HG02938 (cell line): ENCODE results near the gene ZNF664.

Experiments
- ATAC-seq: cut with Tn5 transposase; IDR thresholded peaks from one replicate; pipeline ENCODE4 v1.9.1; 2021; ENCODE audit warnings: mild to moderate bottlenecking, moderate library complexity; ENCODE audit not compliant: unreplicated experiment

The ZNF664 gene

DNA sequence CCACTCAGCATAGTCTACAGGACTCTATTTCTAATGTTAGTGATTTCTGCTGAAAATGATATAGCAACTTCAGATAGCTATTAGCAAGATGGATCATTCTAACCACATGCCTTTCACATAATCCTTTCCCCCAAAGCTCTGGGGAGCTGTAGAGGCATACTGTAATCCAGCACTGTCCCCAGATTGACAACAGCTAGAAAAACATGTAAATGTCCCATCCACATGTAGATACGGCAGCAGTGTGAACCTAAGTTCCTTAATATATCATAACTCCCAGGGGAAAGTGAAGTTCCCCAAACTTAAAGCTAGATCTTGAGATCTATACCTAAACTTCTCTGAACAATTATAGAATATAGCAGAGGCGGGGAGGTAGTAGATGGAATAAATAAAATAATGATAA, 14.0 kb downstream of the ZNF664 start:
- no peak for ATAC-seq

DNA sequence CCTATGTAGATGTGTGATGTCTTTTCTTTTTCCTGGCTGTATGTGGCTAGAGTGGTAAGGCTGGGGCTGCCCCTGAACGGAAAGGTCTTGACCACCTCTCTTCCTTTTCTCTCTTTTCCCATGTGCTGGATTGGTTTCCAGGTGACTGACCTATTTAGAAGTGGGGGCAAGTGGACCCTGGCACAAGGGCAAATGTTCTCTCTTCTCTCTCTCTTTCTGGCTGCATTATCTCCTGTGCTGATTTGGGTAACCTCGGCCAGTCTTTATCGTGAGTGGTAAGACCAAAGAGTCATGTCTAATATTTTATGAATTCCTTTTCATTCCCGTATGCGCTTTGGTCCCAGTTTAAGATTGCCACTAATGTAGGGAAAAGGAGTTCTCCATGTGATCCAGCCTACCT, 16.2 kb downstream of the ZNF664 start:
- no peak for ATAC-seq

DNA sequence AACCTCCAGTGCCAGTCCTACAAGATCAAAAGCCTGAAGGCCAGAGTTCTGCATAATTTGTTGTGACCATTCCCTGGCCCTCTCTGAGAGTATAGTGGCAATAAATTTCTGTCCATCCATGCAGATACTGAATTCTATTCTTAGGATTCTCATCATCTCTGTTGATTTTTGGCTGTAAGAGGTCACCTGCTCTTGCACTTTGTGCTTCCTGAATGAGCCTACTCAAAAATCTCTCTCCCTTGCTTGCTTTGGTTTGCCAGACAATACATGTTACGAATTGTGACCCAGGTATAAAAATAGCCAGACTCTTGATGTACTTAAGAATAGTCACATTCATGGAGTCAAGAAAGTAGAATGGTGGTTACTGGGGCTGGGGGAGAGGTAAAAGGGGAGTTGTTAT, 16.7 kb downstream of the ZNF664 start:
- ATAC-seq: no peak

DNA sequence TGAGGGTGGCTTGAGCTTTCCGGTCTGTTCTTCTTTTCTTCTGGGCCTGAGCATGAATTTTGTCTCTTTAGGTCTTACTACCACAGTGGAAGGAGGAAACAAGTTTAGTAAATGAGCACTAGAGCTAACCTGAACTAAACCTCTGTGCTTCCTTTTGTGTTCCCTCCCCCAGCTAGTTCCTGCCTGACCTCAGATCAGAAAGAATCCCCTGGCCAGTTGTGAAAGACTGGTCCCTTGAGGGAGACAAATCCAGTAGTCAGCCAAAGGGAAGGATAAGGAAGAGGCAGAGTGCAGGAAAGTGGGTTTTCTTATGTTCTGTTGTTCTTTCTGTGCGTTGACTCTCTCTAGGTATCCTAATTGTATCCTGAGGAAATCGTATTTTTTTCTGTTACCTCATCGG, 17.5 kb downstream of the ZNF664 start:
- no peak for ATAC-seq

DNA sequence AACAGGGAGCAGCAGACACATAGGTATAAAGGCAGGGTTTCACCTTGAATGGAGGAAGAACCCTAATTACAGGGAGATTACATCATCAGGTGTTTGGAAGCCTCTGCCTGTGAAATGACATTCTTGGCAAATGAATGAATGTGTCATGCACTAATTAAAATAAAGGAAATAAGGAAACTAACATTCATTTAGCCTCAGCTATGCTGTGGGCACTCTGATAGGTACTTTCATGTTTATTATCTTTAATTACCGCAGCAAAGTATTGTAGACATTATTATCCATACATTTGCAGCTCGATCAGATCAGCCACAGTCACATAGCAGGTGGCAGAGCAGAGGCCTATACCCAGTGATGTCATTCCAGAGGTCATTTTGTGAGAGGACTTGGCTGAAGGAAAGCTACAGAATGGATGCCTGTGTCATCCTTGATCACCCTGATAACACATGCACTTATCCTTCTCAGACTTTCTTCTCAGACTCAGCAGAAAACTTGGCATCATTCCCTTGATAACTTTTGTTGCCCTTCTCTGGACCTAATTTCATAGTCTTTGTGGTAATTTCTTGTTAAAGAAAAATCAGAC, 18.4 kb downstream of the ZNF664 start:
- no peak for ATAC-seq

DNA sequence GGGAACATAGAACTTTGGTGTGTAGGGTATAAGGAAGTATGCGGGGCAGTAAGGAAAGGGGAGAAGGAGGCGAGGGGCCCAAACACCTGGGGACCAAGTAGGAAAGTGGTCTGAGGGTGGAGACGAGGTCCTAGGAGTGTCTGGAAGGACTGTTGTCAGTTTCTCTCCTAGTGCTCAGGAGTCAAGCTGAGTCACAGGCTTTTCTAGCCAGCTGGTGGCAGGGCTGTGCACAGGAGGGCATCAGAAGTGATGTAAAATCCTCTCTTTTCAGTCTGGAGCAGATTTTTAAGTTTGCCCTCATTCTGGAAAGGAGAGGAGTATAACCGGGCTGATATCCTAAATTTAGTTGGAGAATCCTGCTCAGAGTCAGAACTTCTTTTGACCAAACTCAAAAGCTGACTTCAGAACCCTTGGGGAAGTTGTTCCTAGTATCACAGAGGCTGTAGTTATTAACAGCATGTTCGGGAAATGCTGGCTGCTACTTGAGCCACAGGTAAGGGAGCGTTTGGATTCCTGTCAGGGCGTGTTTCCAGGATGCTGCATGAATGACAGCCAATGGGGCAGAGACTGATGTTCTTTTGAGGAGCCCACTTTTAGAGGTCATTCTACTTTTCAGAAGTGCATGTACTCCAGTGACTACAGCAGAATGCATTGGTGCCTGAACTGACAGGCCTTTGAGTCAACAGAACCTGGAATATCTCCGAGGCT, 19.3 kb downstream of the ZNF664 start:
- ATAC-seq: no peak

DNA sequence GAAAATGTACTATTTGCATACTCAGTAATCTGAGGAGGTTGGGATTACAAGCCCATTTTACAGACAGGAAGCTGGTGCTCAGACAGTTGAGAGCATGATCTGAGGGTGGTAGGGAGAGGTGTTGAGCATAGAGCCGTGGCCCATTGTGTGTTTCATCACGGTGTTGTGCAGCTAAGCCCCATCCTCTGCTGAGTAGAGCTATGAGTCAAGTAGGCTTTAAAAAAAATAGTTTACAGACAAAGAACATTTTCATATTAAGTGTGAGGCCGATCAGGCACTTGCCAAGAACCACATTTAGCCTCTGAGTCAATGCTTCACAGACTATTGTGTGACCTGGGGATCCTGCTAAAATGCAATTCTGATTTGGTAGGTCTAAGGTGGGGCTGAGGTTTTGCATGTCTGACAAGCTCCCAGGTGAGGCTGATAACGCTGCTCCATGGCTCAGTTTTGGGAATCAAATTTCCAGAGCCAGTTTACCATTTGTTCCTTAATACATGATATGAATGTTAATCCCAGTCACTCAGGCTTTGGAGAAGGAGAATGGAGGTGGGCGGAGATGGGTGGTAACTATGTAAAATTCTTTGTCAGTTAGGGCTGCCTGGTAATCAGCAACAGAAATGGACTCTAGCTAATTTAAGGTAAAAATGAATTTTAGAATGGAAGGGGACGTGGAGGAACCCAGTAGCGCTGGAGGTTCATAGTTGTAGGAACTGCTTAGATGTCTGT, 22.2 kb downstream of the ZNF664 start:
- no peak for ATAC-seq

DNA sequence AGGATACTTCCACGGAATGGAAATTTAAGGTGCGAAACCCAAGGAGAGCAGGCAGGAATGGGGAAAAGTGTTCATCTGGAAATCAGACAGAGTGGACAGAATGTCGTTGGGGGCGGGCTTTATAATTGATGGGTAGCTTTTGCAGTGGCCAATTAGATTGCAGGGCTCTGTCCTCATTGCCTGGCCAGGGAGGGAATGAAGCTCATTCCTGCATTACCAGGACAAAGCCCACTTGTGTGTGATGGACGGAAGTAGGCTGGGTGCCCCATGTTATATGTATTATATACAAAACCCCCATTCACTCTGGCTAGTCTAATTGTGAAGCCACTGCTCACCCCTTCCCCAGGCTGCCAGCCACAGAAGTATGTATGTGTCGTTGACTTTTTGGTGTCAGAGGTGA, 23.6 kb downstream of the ZNF664 start:
- ATAC-seq: no peak

DNA sequence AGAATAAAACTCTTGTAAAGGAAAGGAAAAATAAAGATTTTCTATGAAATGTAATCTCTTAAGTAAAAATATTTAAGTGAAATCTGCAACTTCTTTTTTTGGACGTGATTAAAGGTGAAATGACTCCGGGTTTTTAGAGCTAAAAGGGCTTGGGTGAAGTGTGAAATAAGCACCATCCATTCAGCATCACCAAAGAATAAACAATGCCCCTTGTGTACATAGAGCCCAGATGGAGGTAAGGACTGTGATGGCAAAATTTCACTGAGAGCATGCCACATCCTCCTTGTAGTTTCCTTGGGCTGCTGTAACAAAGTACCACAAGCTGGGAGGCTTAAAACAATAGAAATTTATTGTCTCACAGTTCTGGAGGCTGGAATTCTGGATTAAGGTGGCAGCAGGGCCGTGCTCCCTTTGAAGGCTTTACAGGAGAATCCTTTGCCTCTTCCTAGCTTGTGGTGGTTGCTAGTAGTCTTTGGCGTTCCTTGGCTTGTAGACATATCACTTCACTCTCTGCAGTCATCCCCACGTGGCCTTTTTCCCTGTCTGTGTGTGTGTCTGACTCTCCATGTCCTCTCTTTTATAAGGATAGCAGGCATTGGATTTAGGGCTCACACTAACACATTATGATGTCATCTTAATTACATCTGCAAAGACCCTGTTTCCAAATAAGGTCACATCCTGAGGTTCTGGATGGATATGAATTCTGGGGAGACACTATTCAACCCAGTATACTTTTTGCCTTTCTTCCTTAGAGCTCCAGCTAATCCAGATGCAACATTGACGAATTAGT, 24.2 kb downstream of the ZNF664 start:
- no peak for ATAC-seq

DNA sequence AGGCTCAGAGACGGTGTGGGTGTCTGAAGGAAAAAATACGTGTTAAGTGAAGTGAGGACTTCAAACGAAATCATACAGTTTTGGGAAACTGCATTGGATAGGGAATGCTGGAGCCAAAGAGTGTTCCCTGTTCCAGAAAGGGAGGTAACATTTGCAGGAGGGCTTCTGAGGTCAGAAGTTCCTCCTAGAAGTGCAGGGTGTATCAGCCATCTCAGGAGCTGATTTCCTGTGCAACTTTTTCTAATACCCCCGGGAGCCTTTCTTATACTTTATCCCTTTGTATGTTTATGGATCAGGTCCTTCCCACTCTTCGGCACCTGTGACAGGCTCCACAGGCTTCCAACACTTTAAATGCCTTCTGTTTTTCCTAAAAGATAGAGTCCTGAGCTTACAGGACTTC, 24.9 kb downstream of the ZNF664 start:
- no peak for ATAC-seq

DNA sequence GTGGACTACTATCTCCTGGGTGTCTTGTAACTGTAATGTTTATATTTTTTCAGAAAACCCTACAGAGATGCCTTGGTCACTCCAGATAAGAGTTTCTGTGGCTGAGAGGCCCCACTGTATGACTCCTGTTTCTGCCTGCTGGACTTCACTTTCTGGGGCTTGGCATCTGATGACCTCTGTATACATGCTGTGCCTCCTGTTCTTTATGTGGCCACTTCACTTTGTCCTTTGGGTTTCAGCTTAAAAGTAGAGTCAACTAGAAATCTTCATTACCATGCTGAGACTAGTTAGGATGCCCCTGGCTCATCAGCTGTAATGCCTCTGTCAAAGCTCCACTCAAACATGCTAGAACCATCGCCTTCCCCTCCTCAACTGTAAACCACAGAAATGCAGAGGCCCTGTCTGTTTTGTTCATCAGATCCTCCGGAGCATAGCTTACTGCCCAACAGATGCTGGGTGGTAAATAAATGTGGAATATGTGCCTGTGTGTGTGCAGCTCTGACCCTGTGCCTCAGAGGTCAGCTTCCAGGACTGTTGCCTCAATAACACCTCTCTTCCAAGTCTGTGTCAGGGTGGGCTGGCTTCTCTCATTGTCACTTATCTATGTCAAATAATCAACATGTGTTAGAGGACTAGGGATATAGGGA, 25.5 kb downstream of the ZNF664 start:
- ATAC-seq: no peak

DNA sequence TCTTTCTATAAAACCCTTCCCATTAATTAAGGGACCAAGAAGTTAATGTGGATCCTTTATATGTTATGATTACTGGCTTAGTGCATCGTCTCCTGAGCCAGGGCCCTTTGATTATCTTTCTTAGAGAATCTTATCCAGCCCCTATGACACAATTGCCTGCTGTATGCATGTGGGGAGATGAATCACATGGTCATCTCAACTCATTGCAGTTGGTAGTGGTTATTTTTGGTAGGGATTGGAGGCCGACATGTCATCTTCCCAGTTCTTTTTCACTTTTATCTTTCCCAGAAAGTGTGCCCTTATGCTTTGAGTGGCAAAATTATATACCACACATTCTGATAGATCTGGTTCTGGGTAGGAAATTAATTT, 26.0 kb downstream of the ZNF664 start:
- ATAC-seq: no peak

DNA sequence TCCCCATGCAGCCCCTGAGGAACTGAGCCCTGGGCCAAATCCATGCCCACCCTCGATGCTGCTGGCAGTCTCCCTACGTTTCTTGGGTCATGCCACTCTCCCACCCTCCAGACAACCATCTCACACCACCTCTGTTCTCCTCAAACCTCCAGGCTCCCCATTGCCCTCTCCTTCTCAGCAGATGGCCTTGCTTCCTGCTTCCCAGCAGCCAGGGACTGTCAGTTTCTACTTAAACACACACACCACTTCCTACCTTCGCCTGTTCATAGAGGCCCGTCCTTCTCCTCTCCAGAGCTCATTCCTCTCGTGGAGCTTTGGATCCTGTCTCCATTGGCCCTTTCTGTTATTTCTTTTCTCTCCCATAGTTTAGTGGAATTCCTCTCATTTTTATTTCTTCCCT, 27.1 kb downstream of the ZNF664 start:
- no peak for ATAC-seq

DNA sequence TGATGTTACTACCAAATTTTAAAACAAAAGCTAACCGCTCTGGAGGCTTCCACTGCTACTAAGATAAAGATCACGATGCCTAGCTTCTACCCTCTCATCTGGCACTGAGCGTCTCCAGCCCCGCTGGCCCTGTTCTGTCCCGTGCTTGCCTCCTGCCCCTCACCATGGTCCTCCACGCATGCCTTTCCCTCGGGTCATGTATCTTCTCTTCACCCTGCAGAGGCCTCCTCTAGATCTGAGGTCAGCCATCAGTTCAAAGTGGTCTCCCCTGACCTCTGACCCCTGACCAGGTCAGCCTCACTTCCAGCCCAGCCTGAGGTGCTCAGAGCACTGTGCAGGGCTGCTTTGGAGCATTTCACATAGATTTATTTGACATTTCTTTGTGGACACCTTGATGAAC, 28.3 kb downstream of the ZNF664 start:
- ATAC-seq: no peak

DNA sequence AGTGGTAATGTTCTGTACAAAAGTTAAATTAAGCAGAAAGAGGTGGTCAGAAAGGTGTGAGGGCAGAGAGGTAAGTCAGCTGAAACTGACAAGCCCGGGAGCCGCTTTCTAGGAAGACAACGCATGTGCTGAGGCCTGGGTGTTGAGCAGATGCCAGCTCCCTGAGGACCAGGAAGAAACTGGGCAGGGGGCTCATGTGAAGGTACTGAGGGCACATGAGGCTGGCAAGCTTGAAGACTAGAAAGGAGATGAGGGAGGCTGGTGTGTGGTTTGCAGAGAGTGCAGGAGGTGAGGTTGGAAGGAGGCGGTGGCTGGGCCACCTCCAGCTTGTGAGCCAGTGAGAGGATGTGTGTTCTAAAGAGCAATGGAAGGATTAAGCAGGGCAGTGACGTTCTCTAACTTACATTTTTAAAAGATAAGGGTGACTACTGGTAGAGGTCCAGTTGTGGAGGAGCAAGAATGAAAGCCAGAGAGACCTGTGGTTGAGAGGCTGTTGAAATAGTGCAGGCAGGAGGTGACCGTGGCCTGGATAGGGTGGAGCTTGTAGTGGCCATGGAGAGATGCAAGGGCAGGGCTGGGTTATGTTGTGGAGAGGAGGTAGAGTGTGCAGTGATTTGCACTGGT, 29.1 kb downstream of the ZNF664 start:
- no peak for ATAC-seq

DNA sequence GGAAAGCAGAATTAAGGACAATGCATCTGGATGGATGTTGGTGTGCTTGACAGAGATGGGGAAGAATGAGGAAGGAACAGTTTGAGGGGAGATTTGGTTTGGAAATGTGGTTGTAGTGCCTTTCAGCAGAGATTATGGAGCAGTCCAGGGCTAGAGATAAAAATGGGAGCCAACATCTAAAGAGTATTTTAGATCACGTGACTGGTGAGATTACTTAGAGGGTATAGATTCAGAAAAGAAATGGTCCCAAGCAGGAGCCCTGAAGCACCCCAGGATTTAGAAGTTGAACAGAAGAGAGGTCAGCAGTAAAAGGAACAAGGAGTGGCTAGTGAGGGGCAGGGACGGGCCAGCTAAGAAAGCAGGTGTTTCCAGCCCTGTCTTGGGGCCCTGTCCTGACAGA, 29.6 kb downstream of the ZNF664 start:
- ATAC-seq: no peak

DNA sequence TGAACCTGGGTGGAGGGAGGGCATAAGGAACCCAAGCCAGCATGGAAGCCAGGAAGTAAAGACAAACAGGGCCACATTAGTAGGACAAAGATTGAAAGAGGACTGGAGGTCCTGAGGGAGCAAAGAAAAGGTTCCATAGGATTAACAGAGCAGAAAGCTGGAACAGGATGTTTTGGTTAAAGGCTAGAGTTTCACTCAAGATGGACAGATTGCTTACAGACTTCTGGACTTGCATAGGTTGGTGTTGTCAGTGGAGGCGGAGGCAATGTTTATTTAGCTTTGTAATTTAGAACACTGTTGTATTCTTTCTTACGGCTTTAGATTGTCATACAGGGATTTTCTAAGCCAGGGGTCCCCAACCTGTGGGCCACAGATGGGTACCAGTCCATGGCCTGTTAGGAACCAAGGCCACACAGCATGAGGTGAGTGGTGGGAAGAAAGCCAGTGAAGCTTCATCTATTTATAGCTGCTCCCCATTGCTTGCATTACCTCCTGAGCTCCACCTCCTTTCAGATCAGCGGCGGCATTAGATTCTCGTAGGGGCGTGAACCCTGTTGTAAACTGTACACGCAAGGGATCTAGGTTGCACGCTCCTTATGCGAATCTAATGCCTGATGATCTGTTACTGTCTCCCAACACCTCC, 31.3 kb downstream of the ZNF664 start:
- no peak for ATAC-seq

DNA sequence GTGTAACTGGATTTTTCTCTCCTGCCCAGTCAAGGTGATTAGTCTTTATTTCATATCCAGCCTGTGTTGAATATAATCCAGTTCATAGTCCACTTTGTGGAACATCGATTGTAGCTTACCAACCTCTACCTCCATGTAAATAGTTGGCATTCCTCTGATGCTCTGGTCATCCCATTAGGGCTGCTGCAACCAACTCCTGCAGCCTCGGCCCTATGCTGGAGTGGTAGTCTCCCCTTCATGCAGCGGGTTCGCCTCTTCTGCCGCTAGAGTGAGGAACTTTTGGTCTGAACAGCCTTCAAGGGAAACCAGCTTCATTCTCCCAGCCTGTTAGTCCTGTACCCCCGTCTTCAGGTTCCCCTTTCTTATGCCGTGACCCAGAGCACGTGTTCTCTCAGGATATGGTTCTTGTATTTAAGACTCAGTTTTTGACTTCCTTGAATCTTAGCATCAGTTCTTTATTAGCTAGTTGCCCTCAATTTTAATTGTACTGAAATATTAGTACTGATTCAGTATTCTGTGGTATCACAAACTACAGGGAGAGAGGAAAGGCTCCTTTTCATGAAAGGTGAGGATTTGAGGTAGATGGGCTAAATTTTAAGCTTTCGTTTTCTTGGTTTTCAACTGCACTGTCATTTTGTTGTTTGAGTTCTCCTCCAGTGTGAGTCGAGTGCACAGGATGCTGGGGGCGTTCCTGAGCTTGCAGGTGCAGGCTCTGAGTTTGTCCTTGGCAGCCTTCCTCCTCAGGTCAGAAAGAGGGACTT, 33.2 kb downstream of the ZNF664 start:
- ATAC-seq: peak; percentile 65
